K562 (cell line): Measurements from ENCODE around the gene ADCY5.

Source experiments
- NFYB ChIP-seq: IDR thresholded peaks from 2 replicates; pipeline ENCODE4 v1.6.1; 2011; ENCODE audit warnings: mild to moderate bottlenecking, moderate library complexity; ENCODE audit not compliant: insufficient read length; ENCODE audit errors: extremely low read depth
- XRCC5 ChIP-seq: fragments of 200-400 bp; formaldehyde crosslinking; IDR thresholded peaks from 2 replicates; pipeline ENCODE4 v1.6.1; 2017; ENCODE audit warnings: low read depth, mild to moderate bottlenecking, low read length

DNA sequence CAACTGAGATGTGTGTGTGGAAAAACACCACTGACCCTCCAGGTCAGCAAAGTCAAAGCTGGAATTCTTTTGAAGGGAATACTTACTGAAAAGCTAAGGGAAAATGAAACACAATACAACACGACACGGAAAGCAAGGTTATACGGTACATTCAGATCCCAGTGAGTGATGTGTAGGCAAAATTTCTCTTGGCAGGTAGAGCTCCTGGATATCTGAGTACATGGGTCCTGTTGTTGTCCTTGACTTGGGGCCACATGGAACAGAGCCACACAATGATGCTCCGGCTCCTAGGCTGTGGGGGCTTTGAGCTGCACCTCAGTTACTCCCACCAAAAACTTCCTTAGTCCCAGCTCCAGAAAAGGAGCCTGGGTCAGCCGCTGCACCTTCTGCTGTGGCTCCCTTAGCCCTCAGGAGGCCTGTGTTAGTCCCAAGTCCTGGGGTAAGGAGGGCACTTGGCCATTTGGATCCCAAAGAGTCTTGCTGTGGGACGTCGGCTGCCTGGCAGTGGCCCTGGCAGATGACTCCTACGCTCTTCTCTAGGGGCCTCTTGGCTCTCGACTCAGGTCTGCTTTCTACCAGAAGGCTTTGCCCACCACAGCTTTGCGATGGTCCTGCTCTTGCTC, 95.6 kb downstream of the ADCY5 start:
- TF ChIP-seq XRCC5 (no peak), NFYB (no peak)
